Measurements from ENCODE around the gene DNAL4.

Gene DNAL4

DNA sequence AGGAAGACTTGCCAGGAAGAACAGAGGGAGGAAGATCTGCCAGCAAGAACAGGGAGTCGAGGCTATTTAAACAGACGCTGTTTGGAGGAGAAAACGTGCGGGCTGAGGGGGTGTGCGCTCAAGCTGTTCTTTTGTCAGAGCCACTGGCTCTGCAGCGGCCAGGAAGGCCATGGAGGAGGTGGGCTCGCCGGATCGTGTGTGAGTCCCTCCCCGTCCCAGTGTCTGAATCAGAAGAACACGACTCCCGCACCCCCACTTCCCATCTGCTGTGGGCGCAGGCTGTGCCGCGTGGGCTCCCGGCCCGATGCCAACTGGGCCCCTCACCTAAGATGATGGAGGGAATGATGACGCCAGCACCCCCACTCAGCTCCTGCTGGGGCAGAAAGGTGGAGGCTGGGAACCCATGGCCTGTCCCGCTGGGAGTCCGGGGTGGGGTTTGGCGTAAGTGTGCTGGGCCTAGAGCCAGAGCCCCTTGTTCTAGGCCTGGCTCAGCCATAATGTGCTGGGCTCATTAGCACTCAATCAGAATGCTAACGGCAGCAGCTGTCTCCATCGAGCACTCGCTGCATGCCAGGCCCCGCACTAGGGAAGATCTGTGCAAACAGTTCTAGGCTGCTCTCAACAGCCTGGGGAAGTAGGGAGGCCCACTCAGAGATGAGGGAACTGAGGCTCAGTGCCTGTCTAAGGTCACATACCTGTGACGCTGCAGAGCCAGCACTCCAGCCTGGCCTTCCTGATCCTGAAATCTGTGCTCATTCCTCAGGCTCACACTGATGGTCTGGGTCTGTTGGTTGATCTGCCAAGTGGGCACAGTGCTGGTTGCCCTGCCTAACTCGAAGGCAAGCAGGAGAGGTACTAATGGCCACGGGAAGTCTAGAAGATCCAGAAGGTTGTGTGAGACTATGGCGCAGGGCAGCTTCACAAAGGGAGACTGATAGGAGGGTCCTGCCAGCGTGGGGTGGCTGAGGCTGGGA is 38.3 kb upstream of the DNAL4 start:
- H2AFZ ChIP-seq (ENCODE audit: low read depth, low read length), result no peak overlapping the region
- H3K36me3 ChIP-seq (ENCODE audit: insufficient read depth, low read length), result no peaks in the 10 kb centered on the region
- no peaks in the 10 kb centered on the region for H3K9me3 ChIP-seq (ENCODE audit: low read length)
- no peaks in the 10 kb centered on the region for H3K4me1 ChIP-seq (ENCODE audit: insufficient read depth, low read length)
- peaks cover 26% of the 10 kb centered on the region for H3K27me3 ChIP-seq (ENCODE audit: insufficient read depth, low read length)
- H3K4me3 ChIP-seq (ENCODE audit: low read length), result no peak overlapping the region

DNA sequence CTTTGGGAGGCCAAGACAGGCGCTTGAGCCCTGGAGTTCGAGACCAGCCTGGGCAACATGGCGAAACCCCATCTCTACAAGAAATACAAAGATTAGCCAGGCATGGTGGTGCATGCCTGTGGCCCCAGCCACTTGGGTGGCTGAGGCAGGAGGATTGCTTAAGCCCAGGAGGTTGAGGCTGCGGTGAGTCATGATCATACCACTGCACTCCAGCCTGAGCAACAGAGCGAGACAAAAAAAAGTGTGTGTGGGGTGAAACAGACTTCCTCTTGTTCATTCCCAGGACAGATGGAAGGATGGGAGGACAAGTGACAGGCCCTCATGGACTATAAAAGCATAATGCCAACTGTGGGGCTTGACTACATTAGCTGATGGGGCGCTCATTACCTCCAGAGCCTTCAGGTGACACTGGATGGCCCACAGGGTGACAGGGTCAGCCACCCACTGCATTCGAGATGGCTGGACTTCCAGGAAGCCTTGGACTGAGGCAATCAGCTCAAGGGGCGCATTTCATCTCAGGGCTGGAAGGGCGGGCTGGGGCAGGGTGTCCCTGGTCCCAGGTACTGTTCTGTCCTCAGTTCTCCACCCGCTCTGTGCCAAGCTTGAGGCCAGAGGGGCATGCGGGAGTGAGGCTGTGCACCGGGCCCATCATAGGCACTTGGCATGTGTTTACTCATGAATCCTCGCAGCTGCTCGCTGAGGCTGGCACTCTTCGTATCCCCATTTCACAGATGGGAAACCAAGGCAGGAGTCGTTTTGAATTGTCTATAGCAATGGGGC is 37.4 kb upstream of the DNAL4 start:
- Histone ChIP-seq H3K9me3 (ENCODE audit: low read length) (no peaks in the 10 kb centered on the region), H3K27me3 (ENCODE audit: insufficient read depth, low read length) (peaks cover 26% of the 10 kb centered on the region), H3K4me3 (ENCODE audit: low read length) (no peak overlapping the region), H3K4me1 (ENCODE audit: insufficient read depth, low read length) (no peaks in the 10 kb centered on the region), H3K36me3 (ENCODE audit: insufficient read depth, low read length) (no peaks in the 10 kb centered on the region), H2AFZ (ENCODE audit: low read depth, low read length) (no peak overlapping the region)

- no peak overlapping the region for H3K4me3 ChIP-seq (ENCODE audit: low read length)
- H3K36me3 ChIP-seq (ENCODE audit: insufficient read depth, low read length), result no peaks in the 10 kb centered on the region
- no peaks in the 10 kb centered on the region for H3K4me1 ChIP-seq (ENCODE audit: insufficient read depth, low read length)
- peaks cover 24% of the 10 kb centered on the region for H3K27me3 ChIP-seq (ENCODE audit: insufficient read depth, low read length)
- no peaks in the 10 kb centered on the region for H3K9me3 ChIP-seq (ENCODE audit: low read length)
- no peak overlapping the region for H2AFZ ChIP-seq (ENCODE audit: low read depth, low read length)
Measured at GRCh38 chr22:38830845-38831108, 36.8 kb upstream of the DNAL4 start.

DNA sequence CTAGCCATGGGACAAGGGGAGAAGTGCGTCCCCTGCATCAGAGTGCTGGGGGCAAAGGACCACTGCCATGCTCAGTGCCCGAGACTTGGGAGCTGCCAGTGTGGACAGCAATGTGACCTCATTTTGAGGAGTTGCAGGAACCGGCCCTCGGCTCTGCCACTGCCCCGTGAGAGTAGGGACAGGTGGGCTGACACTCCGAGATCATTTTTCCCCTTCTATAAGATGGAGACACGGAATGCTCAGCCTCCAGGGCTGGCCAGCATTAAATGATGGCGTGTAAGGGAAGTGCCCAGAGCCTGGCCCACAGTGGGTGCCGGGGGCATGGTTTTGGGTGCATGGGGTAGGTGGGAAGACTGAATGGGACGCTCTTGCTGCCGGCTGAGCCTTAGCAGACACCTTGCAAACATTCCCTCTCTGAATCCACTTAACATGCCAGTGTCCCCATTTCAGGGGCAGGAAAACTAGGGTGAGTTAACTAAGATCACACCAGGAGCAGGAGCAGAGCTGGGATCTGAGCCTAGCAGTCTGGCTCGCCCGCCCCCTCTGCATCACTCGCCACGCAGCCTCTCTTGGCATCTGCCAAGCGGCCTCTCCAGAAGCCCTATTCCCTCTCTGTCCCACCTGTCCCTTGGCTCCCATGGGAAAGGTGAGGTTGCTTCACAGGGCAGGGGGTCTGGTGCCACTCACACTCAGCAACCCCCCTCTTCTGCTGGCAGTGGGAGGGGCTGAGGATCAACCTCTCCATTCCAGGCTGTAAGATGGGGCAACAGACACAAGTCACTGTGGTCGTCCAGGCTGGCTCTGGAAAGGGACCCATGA is 36.3 kb upstream of the DNAL4 start:
- Histone ChIP-seq H3K36me3 (ENCODE audit: insufficient read depth, low read length) (no peaks in the 10 kb centered on the region), H3K4me1 (ENCODE audit: insufficient read depth, low read length) (no peaks in the 10 kb centered on the region), H2AFZ (ENCODE audit: low read depth, low read length) (no peak overlapping the region), H3K27me3 (ENCODE audit: insufficient read depth, low read length) (peaks cover 19% of the 10 kb centered on the region), H3K4me3 (ENCODE audit: low read length) (no peak overlapping the region), H3K9me3 (ENCODE audit: low read length) (no peaks in the 10 kb centered on the region)

- H2AFZ ChIP-seq (ENCODE audit: low read depth, low read length), result no peak overlapping the region
Measured at GRCh38 chr22:38829485-38829884, 35.5 kb upstream of the DNAL4 start.

GRCh38 chr22:38828616-38829205 is 34.8 kb upstream of the DNAL4 start:
- Histone ChIP-seq H3K4me1 (ENCODE audit: insufficient read depth, low read length) (no peaks in the 10 kb centered on the region), H3K27me3 (ENCODE audit: insufficient read depth, low read length) (peaks cover 16% of the 10 kb centered on the region), H3K4me3 (ENCODE audit: low read length) (no peak overlapping the region), H2AFZ (ENCODE audit: low read depth, low read length) (no peak overlapping the region), H3K9me3 (ENCODE audit: low read length) (no peaks in the 10 kb centered on the region), H3K36me3 (ENCODE audit: insufficient read depth, low read length) (no peaks in the 10 kb centered on the region)

More at GRCh38 chr22:38829485-38829884, 35.5 kb upstream of the DNAL4 start:
- no peaks in the 10 kb centered on the region for H3K36me3 ChIP-seq (ENCODE audit: insufficient read depth, low read length)
- H3K4me3 ChIP-seq (ENCODE audit: low read length), result no peak overlapping the region
- no peaks in the 10 kb centered on the region for H3K4me1 ChIP-seq (ENCODE audit: insufficient read depth, low read length)
- H3K27me3 ChIP-seq (ENCODE audit: insufficient read depth, low read length), result peaks cover 16% of the 10 kb centered on the region
- H3K9me3 ChIP-seq (ENCODE audit: low read length), result no peaks in the 10 kb centered on the region

DNA sequence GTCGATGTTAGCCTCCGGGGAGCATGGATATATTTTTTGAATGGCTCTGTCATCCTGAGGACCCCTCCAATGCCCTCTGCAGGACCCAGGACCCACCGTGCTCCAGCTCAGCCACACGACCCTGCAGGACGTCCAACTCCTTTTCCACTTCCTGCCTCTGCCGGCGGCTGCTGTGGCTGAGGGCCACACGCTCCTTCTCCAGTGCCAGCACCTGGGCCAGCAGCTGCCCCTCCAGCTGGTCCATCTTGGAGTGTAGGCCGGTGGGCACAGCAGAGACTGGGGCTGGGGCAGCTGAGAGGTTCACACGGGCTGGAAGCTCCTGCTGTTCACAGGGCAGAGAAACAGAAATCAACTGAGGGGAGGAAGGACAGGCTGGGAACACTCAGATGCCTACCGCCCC is 34.2 kb upstream of the DNAL4 start:
- H3K4me3 ChIP-seq (ENCODE audit: low read length), result no peak overlapping the region
- no peaks in the 10 kb centered on the region for H3K36me3 ChIP-seq (ENCODE audit: insufficient read depth, low read length)
- H3K9me3 ChIP-seq (ENCODE audit: low read length), result no peaks in the 10 kb centered on the region
- H2AFZ ChIP-seq (ENCODE audit: low read depth, low read length), result no peak overlapping the region
- H3K27me3 ChIP-seq (ENCODE audit: insufficient read depth, low read length), result peaks cover 16% of the 10 kb centered on the region
- no peaks in the 10 kb centered on the region for H3K4me1 ChIP-seq (ENCODE audit: insufficient read depth, low read length)

GRCh38 chr22:38827510-38827909 is 33.6 kb upstream of the DNAL4 start:
- Histone ChIP-seq H3K27me3 (ENCODE audit: insufficient read depth, low read length) (peaks cover 13% of the 10 kb centered on the region), H3K36me3 (ENCODE audit: insufficient read depth, low read length) (no peaks in the 10 kb centered on the region), H2AFZ (ENCODE audit: low read depth, low read length) (no peak overlapping the region), H3K4me1 (ENCODE audit: insufficient read depth, low read length) (no peaks in the 10 kb centered on the region), H3K4me3 (ENCODE audit: low read length) (no peak overlapping the region), H3K9me3 (ENCODE audit: low read length) (no peaks in the 10 kb centered on the region)

- Histone ChIP-seq H3K4me1 (ENCODE audit: insufficient read depth, low read length) (no peaks in the 10 kb centered on the region), H2AFZ (ENCODE audit: low read depth, low read length) (no peak overlapping the region), H3K4me3 (ENCODE audit: low read length) (no peak overlapping the region), H3K36me3 (ENCODE audit: insufficient read depth, low read length) (no peaks in the 10 kb centered on the region), H3K9me3 (ENCODE audit: low read length) (no peaks in the 10 kb centered on the region), H3K27me3 (ENCODE audit: insufficient read depth, low read length) (peaks cover 13% of the 10 kb centered on the region)
Measured at GRCh38 chr22:38826801-38827200, 32.9 kb upstream of the DNAL4 start.

GRCh38 chr22:38826386-38826785 is 32.4 kb upstream of the DNAL4 start:
- H3K9me3 ChIP-seq (ENCODE audit: low read length), result no peaks in the 10 kb centered on the region
- no peak overlapping the region for H3K4me3 ChIP-seq (ENCODE audit: low read length)
- H2AFZ ChIP-seq (ENCODE audit: low read depth, low read length), result no peak overlapping the region
- no peaks in the 10 kb centered on the region for H3K4me1 ChIP-seq (ENCODE audit: insufficient read depth, low read length)
- no peaks in the 10 kb centered on the region for H3K36me3 ChIP-seq (ENCODE audit: insufficient read depth, low read length)
- peaks cover 10% of the 10 kb centered on the region for H3K27me3 ChIP-seq (ENCODE audit: insufficient read depth, low read length)

DNA sequence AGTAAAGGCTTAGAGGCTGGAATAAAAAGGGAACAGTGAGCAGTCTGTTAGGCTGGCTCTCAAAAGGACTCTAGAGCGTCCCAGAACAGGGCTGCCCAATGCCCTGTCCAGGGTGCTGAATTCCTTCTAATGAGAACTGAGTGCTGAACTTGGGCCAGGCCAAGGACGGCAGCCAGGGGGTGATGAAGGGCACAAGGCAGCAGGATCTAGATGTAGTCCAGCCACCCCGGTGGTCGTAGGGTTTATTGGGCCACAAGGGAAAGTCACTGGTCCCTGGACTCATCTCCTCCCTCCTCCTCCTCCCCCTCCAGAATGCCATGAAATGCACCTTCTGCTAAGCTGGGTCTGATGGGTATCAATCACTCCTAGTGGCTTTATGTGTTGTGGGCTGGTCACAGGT is 30.6 kb upstream of the DNAL4 start:
- H3K9me3 ChIP-seq (ENCODE audit: low read length), result no peaks in the 10 kb centered on the region
- H3K4me3 ChIP-seq (ENCODE audit: low read length), result no peak overlapping the region
- peaks cover 11% of the 10 kb centered on the region for H3K4me1 ChIP-seq (ENCODE audit: insufficient read depth, low read length)
- H3K36me3 ChIP-seq (ENCODE audit: insufficient read depth, low read length), result no peaks in the 10 kb centered on the region
- H3K27me3 ChIP-seq (ENCODE audit: insufficient read depth, low read length), result peaks cover 4% of the 10 kb centered on the region
- no peak overlapping the region for H2AFZ ChIP-seq (ENCODE audit: low read depth, low read length)

DNA sequence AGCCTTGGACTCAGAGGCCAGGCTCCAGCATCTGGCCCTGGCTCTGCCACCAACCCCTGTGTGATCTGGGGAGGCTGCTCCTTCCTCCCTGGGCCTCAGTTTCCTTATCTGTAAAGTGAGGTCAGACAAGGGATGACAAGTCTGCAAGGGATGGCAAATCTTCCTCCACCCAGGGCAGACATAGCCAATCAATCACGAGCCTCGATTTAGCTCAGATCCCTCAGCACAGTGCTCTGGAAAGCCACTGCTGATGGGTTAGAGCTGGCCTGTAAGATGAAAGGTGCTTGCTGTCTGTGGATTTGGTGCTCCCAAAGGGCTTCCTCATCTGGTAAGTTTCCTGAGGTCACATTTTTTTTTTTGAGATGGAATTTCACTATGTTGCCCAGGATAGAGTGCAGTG is 29.7 kb upstream of the DNAL4 start:
- Histone ChIP-seq H3K27me3 (ENCODE audit: insufficient read depth, low read length) (no peaks in the 10 kb centered on the region), H3K9me3 (ENCODE audit: low read length) (no peaks in the 10 kb centered on the region), H3K36me3 (ENCODE audit: insufficient read depth, low read length) (no peaks in the 10 kb centered on the region), H3K4me3 (ENCODE audit: low read length) (no peak overlapping the region), H2AFZ (ENCODE audit: low read depth, low read length) (no peak overlapping the region), H3K4me1 (ENCODE audit: insufficient read depth, low read length) (peaks cover 16% of the 10 kb centered on the region)
